Measurements from ENCODE around the gene SLC25A42.

DNA sequence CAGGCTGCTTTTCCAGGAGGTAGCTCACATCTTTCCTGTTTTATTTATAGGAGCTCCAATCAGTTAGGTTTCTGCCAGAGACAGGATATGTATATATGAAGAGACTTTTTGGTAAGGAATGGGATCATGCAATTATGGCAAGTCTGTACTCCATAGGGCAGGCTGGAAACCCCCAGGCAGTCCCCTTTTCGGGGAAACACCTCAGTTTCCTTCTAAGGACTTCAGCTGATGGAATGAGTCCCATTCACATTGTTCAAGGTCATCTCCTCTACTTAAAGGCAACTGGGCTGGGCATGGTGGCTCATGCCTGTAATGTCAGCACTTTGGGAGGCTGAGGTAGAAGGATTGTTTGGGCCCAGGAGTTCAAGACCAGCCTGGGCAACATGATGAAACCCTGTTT lies 10.9 kb upstream of the SLC25A42 start:
- TF ChIP-seq EZH2 (IDR thresholded peaks at IDR 0.05; ENCODE audit: borderline replicate concordance, low read depth, low read length, poor library complexity, severe bottlenecking) (no peak), CTCF (conservative IDR thresholded peaks at IDR 0.05; ENCODE audit: low read depth, low read length) (no peak)

Measured in A673 (cell line).